ENCODE results near the gene WDR38. TPM values are rescaled to one million over a fixed set of nuclear protein-coding genes. Genes with fewer than 3 reads are reported as not detected.
"Not testable (repeated sequence)": the region's sequence is repeated elsewhere in the genome, so short reads cannot be mapped to it uniquely, and the experiment has no call there.

WDR38 gene
- total RNA-seq, 2 experiments from 2014 or later: not detected

DNA sequence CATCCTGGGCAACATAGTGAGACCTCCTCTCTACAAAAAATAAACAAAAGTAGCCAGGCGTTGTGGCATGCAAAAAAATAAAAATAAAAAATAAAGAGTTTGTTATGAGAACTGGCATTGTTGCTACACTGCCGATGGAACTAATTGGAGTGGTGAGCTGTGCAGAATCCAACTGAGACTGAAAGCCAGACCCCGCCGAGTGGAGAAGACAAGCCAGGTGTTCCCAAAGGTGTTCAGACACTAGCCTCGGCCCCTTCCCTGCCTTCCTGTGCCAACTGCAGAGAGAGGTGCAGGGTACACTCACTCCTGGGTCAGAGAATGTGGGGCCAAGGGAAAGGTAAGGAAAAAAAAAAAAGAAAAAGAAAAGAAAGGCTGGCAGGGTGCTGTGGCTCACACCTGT, 37.7 kb upstream of the WDR38 start:
- no peak for DNase-seq
- ChIA-PET CTCF (no interaction called here), POLR2A (no interaction called here)
- H3K36me3 Mint-ChIP-seq: no peaks in the 10 kb centered on the region
- peaks cover 8% of the 10 kb centered on the region for H3K4me1 Mint-ChIP-seq (ENCODE audit: low read depth)
- no peak overlapping the region for H3K4me3 Mint-ChIP-seq
- H3K27ac Mint-ChIP-seq: no peak overlapping the region
- H3K27me3 Mint-ChIP-seq: peaks cover 13% of the 10 kb centered on the region
- intact Hi-C loops (cut with micrococcal nuclease): no loop called here
- H3K9me3 Mint-ChIP-seq: no peaks in the 10 kb centered on the region

DNA sequence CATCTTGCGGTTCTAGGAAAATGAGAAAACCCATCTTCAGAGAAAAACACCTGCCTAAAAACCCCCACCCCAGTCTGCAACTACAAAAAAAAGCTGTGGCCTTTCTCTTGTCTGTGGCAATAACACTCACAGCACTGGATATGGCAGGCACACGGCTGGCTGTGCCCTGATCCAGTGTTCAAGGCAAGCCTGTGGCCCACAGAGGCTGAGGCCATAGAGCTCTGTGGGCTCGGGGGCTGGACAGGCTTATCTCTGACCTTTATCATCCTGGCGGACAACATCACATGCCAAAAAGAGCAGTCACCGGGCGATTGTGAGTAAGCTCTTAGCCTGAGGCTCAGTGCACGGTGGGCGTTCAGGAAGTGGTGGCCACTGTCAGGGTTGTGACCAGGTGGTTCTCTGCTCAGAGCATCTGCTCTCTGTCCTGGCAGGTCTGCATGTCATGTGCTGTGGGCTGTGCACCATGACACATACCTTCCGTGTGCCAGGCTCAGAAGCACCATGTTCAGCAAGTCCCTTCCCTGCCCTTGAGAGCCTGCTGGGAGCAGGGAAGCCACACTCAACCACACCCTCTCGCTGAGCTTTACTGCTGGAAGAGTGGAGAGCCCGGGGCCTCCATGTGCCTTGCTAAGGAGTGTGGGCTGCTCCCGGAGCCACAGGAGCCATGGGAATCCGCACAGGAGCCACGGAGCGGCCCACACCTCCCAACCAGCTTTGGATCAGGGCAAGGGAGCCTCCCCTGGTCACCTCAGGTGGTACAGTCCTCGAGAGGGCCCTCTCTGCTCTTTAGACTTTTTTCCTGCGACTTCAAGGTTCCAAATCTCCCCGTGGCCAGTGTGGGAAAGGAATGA, 34.6 kb upstream of the WDR38 start:
- peak; percentile 49 for DNase-seq
- no peaks in the 10 kb centered on the region for H3K9me3 Mint-ChIP-seq
- H3K27ac Mint-ChIP-seq: no peak overlapping the region
- intact Hi-C loops (cut with micrococcal nuclease): no loop called here
- ChIA-PET POLR2A (no interaction called here), CTCF (interaction anchor here (1.3 kb wide), 1 partner anchor 35 kb away, joined by 4 read pairs; the partner anchor contains the start of gene WDR38)
- peaks cover 15% of the 10 kb centered on the region for H3K27me3 Mint-ChIP-seq
- peaks cover 8% of the 10 kb centered on the region for H3K4me1 Mint-ChIP-seq (ENCODE audit: low read depth)
- no peak overlapping the region for H3K4me3 Mint-ChIP-seq
- no peaks in the 10 kb centered on the region for H3K36me3 Mint-ChIP-seq

DNA sequence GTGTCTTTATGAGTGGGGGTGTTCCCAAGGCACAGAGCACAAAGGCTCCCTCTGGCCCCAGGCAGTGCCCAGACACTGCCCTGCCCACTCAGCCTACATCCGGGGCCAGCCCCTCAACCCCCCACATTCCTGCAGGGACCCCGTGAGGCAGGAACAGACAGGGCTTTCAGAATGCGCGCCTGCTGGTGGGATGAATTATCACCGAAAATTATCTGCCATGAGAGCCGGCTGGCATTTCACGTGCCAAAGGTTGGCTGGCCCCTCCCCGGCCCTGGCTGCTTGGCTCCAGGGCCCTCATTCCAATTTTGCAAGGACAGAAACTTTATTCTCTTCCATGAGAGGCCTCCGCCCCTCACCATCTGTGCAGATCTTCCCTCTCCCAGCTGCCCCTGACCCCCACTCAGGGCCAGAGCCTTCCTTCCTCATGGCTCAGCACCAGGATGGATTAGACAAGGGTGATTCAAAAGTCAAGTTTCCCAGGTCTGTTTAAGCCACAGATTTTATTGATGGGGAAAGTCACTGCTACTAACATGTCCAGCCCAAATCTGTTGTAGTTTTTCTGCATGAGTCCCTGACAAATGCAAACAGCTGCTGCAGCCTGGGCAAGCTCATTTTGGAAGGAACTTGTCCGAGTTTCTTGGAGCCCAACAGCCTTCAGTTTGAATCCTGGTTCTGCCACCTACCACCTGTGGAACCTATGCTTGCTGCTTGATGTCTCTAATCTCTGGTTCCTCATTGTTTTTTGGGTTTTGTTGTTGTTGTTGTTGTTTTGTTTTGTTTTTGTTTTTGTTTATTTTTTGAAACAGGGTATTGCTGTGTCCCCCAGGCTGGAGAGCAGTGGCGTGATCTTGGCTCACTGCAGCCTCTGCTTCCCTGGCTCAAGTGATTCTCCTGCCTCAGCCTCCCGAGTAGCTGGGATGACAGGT, 32.3 kb upstream of the WDR38 start:
- H3K36me3 Mint-ChIP-seq: no peaks in the 10 kb centered on the region
- intact Hi-C loops (cut with micrococcal nuclease): no loop called here
- CTCF ChIA-PET: no interaction called here
- no peak overlapping the region for H3K4me3 Mint-ChIP-seq
- H3K27me3 Mint-ChIP-seq: peaks cover 15% of the 10 kb centered on the region
- no peak for DNase-seq
- peaks cover 8% of the 10 kb centered on the region for H3K4me1 Mint-ChIP-seq (ENCODE audit: low read depth)
- H3K9me3 Mint-ChIP-seq: no peaks in the 10 kb centered on the region
- no peak overlapping the region for H3K27ac Mint-ChIP-seq
- POLR2A ChIA-PET: no interaction called here

DNA sequence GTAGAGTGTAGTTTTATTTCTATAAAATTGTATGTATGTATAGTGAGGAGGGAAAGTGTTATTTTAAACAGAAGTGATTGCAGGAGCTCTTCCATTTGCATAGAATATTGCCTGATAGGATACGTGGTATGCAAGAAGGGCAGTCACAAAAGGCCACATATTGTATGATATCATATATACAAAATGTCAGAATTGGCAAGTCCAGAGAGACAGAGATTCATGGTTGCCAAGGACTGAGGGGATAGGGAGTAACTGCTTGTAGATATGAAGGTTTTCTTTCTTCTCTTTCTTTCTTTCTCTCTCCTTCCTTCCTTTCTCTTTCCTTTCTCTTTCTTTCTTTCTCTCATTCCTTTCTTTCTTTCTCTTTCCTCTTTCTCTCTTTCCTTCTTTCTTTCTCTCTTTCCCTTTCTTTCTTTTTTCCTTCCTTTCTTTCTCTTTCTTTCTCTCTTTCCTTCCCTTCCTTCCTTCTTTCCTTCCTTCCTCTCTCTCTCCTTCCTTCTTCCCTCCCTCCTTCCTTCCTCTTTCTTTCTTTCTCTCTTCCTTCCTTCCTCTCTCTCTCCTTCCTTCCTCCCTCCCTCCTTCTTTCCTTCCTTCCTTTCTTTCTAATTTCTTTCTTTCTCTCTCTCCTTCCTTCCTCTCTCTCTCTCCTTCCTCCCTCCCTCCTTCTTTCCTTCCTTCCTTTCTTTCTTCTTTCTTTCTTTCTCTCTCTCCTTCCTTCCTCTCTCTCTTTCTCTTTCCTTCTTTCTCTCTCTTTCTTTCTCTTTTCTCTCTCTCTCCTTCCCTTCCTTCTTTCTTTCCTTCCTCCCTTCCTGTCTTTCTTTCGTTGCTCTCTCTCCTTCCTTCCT, 24.5 kb upstream of the WDR38 start:
- Mint-ChIP-seq H3K27ac (no peak overlapping the region), H3K36me3 (no peaks in the 10 kb centered on the region), H3K9me3 (no peaks in the 10 kb centered on the region), H3K4me3 (no peak overlapping the region), H3K27me3 (no peaks in the 10 kb centered on the region), H3K4me1 (ENCODE audit: low read depth) (no peaks in the 10 kb centered on the region)
- no peak for DNase-seq
- CTCF ChIA-PET: no interaction called here
- intact Hi-C loops (cut with micrococcal nuclease): no loop called here
- POLR2A ChIA-PET: no interaction called here

DNA sequence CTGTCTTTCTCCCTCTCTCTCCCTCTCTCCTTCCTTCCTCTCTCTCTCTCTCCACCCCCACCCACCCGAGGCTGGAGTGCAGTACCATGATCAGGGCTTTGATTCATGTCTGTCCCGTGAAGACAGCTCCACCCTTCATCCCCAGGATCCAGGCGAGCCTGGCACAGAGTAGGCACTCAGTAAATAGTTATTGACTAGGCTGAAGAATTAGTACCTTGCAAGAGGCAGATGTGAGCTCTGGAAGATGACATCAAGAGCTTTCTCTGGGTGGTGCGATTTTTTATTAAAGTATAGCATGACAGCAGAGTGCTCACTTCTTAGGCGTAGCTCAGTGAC, 24.0 kb upstream of the WDR38 start:
- H3K27ac Mint-ChIP-seq: no peak overlapping the region
- ChIA-PET CTCF (interaction anchor here (0.7 kb wide), 1 partner anchor 55 kb away, joined by 4 read pairs; no protein-coding TSS in a partner anchor), POLR2A (no interaction called here)
- no peaks in the 10 kb centered on the region for H3K4me1 Mint-ChIP-seq (ENCODE audit: low read depth)
- no peaks in the 10 kb centered on the region for H3K36me3 Mint-ChIP-seq
- H3K9me3 Mint-ChIP-seq: no peaks in the 10 kb centered on the region
- peaks cover under 1% of the 10 kb centered on the region for H3K27me3 Mint-ChIP-seq
- no peak for DNase-seq
- no peak overlapping the region for H3K4me3 Mint-ChIP-seq
- intact Hi-C loops (cut with micrococcal nuclease): no loop called here

DNA sequence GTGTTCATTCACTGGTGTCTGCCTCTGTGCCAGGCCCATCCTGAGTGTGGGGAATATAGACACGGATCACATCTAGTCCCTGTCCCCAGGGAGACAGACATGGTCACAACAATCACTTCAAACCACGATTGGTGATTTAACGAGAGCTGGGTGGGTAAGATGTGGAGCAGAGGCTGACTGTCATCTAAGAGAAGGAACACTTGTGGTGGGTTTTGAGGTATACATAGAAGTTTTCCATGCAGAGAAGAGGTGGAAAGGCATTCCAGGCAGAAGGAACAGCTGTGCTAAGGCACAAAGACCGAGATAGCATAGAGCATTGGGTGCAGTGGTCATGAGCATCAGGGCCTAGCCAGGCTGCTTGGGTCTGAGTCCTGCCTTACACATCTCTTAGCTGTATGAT, 22.7 kb upstream of the WDR38 start:
- Mint-ChIP-seq H3K4me1 (ENCODE audit: low read depth) (no peaks in the 10 kb centered on the region), H3K36me3 (no peaks in the 10 kb centered on the region), H3K9me3 (no peaks in the 10 kb centered on the region), H3K27me3 (peaks cover 2% of the 10 kb centered on the region), H3K4me3 (no peak overlapping the region), H3K27ac (no peak overlapping the region)
- ChIA-PET CTCF (no interaction called here), POLR2A (no interaction called here)
- no peak for DNase-seq
- intact Hi-C loops (cut with micrococcal nuclease): no loop called here

DNA sequence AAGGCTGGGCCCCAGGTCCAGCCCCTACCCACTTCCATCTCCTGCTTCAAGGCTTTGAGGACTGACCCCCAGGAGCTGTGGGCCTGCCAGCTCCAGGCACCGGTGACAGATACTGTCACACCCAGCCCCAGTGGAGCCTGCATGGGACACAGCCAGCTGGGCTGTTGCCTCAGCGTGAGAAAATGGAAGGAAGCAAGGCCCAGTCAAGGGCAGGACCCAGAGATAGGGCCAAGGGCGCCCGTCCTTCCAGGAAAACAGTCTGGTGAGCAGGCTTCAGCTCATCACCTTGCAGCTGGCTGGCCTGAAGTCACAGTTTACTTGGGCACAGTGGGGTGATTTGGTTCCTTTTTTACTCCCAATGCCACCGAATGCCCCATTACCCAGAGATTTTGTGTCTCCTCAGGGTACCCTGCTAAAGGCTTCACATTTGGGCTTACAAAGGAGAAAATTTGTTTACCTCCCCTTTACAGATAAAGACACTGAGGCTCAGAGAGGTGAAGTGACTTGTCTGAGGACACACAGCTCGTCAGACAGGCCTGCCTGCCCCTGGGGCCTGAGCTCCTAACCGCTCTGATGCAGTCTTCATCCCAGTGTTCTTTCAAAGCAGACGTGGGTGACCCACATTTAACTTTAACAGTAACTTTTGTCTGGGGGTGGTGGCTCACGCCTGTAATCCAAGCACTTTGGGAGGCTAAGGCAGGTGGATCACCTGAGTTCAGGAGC, 21.5 kb upstream of the WDR38 start:
- Mint-ChIP-seq H3K4me3 (no peak overlapping the region), H3K4me1 (ENCODE audit: low read depth) (no peaks in the 10 kb centered on the region), H3K27me3 (peaks cover 5% of the 10 kb centered on the region), H3K36me3 (no peaks in the 10 kb centered on the region), H3K27ac (no peak overlapping the region), H3K9me3 (no peaks in the 10 kb centered on the region)
- intact Hi-C loops (cut with micrococcal nuclease): no loop called here
- ChIA-PET CTCF (no interaction called here), POLR2A (no interaction called here)
- DNase-seq: no peak

DNA sequence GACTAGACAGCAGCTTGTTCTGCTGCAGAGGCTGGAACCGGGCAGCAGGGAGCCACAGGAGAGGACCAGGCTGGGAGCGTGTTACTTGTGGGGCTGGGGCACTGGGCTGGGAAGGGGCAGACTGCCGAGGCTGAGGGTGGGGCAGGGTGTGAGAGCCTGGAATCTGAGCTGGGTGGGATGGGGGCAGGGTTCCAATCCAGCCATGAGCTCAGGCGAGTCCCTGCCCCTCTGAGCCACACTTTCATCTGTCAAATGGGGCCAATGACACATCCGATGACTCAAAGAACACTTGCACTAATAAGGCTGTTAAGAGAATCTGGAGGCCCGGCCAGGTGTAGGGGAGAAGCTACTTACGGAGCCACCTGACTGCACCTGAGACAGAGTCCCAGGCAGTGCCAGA, 18.7 kb upstream of the WDR38 start:
- H3K27me3 Mint-ChIP-seq: peaks cover 19% of the 10 kb centered on the region
- H3K4me1 Mint-ChIP-seq (ENCODE audit: low read depth): no peaks in the 10 kb centered on the region
- no peaks in the 10 kb centered on the region for H3K36me3 Mint-ChIP-seq
- no peaks in the 10 kb centered on the region for H3K9me3 Mint-ChIP-seq
- ChIA-PET POLR2A (no interaction called here), CTCF (no interaction called here)
- DNase-seq: no peak
- no peak overlapping the region for H3K4me3 Mint-ChIP-seq
- no peak overlapping the region for H3K27ac Mint-ChIP-seq
- intact Hi-C loops (cut with micrococcal nuclease): no loop called here

DNA sequence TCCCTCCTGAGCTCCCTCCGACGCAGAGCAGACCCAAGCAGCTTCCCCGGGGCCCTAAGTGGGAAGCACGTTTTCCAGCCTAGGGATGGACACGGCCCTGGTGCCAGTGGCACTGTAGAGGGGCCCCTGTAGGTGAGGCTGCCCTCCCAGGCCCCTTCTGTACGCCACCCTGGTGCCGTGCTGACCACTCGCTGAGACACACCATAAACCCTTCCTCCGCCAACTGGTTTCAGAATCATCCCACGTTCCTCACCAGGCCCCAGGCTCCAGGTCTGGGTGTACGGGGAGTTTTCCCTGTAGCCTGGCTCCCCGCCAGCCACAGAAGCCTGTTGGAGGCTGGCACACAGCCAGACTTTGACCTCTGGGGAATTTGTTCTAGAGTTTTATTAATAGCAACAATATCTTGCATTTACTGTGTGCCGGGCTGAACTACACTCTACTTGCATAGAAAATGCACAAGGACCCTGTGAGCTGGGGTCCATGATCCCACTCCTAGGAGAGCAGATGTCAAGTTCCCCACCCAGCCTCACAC, 18.2 kb upstream of the WDR38 start:
- Mint-ChIP-seq H3K27me3 (peaks cover 20% of the 10 kb centered on the region), H3K36me3 (no peaks in the 10 kb centered on the region), H3K9me3 (no peaks in the 10 kb centered on the region), H3K4me3 (no peak overlapping the region), H3K4me1 (ENCODE audit: low read depth) (no peaks in the 10 kb centered on the region), H3K27ac (no peak overlapping the region)
- ChIA-PET CTCF (no interaction called here), POLR2A (no interaction called here)
- no peak for DNase-seq
- intact Hi-C loops (cut with micrococcal nuclease): no loop called here

DNA sequence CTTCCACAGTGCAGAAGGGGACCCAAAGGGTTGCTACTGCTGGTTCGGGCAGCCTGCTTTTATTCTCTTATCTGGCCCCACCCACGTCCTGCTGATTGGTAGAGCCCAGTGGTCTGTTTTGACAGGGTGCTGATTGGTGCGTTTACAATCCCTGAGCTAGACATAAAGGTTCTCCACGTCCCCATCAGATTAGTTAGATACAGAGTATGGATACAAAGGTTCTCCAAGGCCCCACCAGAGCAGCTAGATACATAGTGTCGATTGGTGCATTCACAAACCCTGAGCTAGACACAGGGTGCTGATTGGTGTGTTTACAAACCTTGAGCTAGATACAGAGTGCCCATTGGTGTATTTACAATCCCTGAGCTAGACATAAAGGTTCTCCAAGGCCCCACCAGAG, 15.1 kb upstream of the WDR38 start:
- DNase-seq; H3K4me3 Mint-ChIP-seq; H3K27ac Mint-ChIP-seq; POLR2A ChIA-PET; H3K36me3 Mint-ChIP-seq; intact Hi-C loops (cut with micrococcal nuclease); H3K4me1 Mint-ChIP-seq (ENCODE audit: low read depth); H3K9me3 Mint-ChIP-seq: not testable (repeated sequence)
- peaks cover 20% of the 10 kb centered on the region for H3K27me3 Mint-ChIP-seq
- CTCF ChIA-PET: interaction anchor here (1.2 to 3.2 kb wide), 2 partner anchors 15 to 63 kb away, joined by 3 to 17 read pairs; partner anchors contain the start of gene WDR38

DNA sequence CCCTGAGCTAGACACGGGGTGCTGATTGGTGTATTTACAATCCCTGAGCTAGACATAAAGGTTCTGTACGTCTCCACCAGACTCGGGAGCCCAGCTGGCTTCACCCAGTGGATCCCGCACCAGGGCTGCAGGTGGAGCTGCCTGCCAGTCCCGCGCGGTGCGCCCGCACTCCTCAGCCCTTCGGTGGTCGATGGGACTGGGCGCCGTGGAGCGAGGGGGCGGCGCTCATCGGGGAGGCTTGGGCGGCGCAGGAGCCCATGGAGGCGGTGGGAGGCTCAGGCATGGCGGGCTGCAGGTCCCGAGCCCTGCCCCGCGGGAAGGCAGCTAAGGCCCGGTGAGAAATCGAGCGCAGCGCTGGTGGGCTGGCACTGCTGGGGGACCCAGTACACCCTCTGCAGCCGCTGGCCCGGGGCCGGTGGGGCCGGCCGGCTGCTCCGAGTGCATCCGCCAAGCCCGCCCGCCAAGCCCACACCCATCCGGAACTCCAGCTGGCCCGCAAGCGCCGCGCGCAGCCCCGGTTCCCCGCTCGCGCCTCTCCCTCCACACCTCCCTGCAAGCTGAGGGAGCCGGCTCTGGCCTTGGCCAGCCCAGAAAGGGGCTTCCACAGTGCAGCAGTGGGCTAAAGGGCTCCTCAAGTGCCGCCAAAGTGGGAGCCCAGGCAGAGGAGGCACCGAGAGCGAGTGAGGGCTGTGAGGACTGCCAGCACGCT, 14.5 kb upstream of the WDR38 start:
- intact Hi-C loops (cut with micrococcal nuclease); H3K9me3 Mint-ChIP-seq; H3K4me1 Mint-ChIP-seq (ENCODE audit: low read depth); H3K36me3 Mint-ChIP-seq; H3K4me3 Mint-ChIP-seq; POLR2A ChIA-PET; DNase-seq; H3K27ac Mint-ChIP-seq: not testable (repeated sequence)
- CTCF ChIA-PET: interaction anchor here (0.7 to 3.2 kb wide), 3 partner anchors 14 to 1078 kb away, joined by 3 to 17 read pairs (median 3); partner anchors contain the start of gene WDR38
- H3K27me3 Mint-ChIP-seq: peaks cover 20% of the 10 kb centered on the region
